Body of pancreas (tissue), 4 donors: Measurements from ENCODE around the gene GLUD1.
"Not testable (repeated sequence)": the region's sequence is repeated elsewhere in the genome, so short reads cannot be mapped to it uniquely, and the experiment has no call there.

Experiments used
- CTCF ChIP-seq, 7 experiments: fragments of 450-650 bp in 4 of 7; fragments of 200-600 bp in 3 of 7; sonication (generic) in 3 of 7; IDR thresholded peaks; one replicate each; pipeline ENCODE4 v1.5.1; 2016 to 2019; ENCODE audit warnings: antibody characterized with exemption in 7 of 7
- POLR2A ChIP-seq, 3 donors: fragments of 450-650 bp; IDR thresholded peaks; one replicate each; pipeline ENCODE4 v1.6.1; 2016; ENCODE audit warnings: antibody characterized with exemption in 3 of 3, mild to moderate bottlenecking in 2 of 3

- TF ChIP-seq CTCF, POLR2A (IDR thresholded peaks at IDR 0.05): not testable (repeated sequence)
These were observed 39.3 kb upstream of the GLUD1 start for GRCh38 chr10:87133936-87134335.
